CD8-positive, alpha-beta memory T cell (primary cell): ENCODE measurements around the gene TTC28. TPM values are rescaled to one million over a fixed set of nuclear protein-coding genes. Genes with fewer than 3 reads are reported as not detected.

Experiments used
- CTCF ChIA-PET: fragments of 350-600 bp; sonication (Branson Sonifier 250); formaldehyde crosslinking; loops from one replicate; lab custom pipeline; 2021; ENCODE audit warnings: antibody characterized with exemption; lab: Charles Lee
- POLR2A ChIA-PET: fragments of 350-600 bp; sonication (Branson Sonifier 250); formaldehyde crosslinking; loops from one replicate; lab custom pipeline; 2021; ENCODE audit warnings: antibody characterized with exemption; lab: Charles Lee
- DNase-seq, 5 donors: peaks; one replicate each; pipeline versions ENCODE4 v3.0.0 to v3.0.0-alpha.2; 2020 to 2022; ENCODE audit warnings: mixed read lengths in 1 of 5
- H3K27ac ChIP-seq: one replicate; pipeline ENCODE4 v1.7.0; 2013; ENCODE audit warnings: low read depth, mild to moderate bottlenecking, low read length, moderate library complexity
- H3K27me3 ChIP-seq: 2 replicates; pipeline ENCODE4 v1.7.0; 2013; ENCODE audit warnings: low read length, mild to moderate bottlenecking; ENCODE audit not compliant: insufficient read depth, poor library complexity, severe bottlenecking
- H3K36me3 ChIP-seq: 2 replicates; pipeline ENCODE4 v1.7.0; 2013; ENCODE audit warnings: mild to moderate bottlenecking, low read length, moderate library complexity; ENCODE audit not compliant: insufficient read depth
- H3K4me1 ChIP-seq: 2 replicates; pipeline ENCODE4 v1.7.0; 2013; ENCODE audit warnings: mild to moderate bottlenecking, low read length, moderate library complexity; ENCODE audit not compliant: insufficient read depth
- H3K4me3 ChIP-seq: 2 replicates; pipeline ENCODE4 v1.7.0; 2013; ENCODE audit warnings: mild to moderate bottlenecking, low read length
- H3K9me3 ChIP-seq: 2 replicates; pipeline ENCODE4 v1.7.0; 2013; ENCODE audit warnings: mild to moderate bottlenecking, low read length
- H3K27ac Mint-ChIP-seq, 8 donors: one replicate each; pipeline ENCODE4 v1.8.0; 2020 to 2021; ENCODE audit warnings: mixed read lengths in 8 of 8, mild to moderate bottlenecking in 6 of 8, inconsistent platforms in 3 of 8, moderate library complexity in 3 of 8
- H3K27me3 Mint-ChIP-seq, 2 donors: one replicate each; pipeline ENCODE4 v1.8.0; 2020 to 2021; ENCODE audit warnings: mixed read lengths in 2 of 2, mild to moderate bottlenecking in 1 of 2, moderate library complexity in 1 of 2
- H3K36me3 Mint-ChIP-seq, 3 donors: one replicate each; pipeline ENCODE4 v1.8.0; 2020 to 2021; ENCODE audit warnings: mixed read lengths in 3 of 3, inconsistent platforms in 1 of 3, mild to moderate bottlenecking in 1 of 3
- H3K4me1 Mint-ChIP-seq, 3 donors: one replicate each; pipeline ENCODE4 v1.8.0; 2020 to 2021; ENCODE audit warnings: mixed read lengths in 3 of 3, inconsistent platforms in 1 of 3, mild to moderate bottlenecking in 1 of 3
- H3K4me3 Mint-ChIP-seq, 7 donors: one replicate each; pipeline ENCODE4 v1.8.0; 2020 to 2021; ENCODE audit warnings: mixed read lengths in 7 of 7, mild to moderate bottlenecking in 6 of 7, moderate library complexity in 4 of 7, inconsistent platforms in 2 of 7
- H3K9me3 Mint-ChIP-seq, 5 donors: one replicate each; pipeline ENCODE4 v1.8.0; 2020 to 2022; ENCODE audit warnings: mixed read lengths in 5 of 5, mild to moderate bottlenecking in 3 of 5, moderate library complexity in 2 of 5, inconsistent platforms in 1 of 5
- polyA plus RNA-seq: library from polyadenylated mRNA; unstranded; fragments of 300-500 nt; fragmentation: Illumina TruSeq; gene quantifications from one replicate; pipeline ENCODE4 v1.2.3, GENCODE V29; 2021
- total RNA-seq, 2 experiments: library from RNA; stranded (reverse); gene quantifications; one replicate each; pipeline ENCODE4 v1.2.3, GENCODE V29; 2021

Gene TTC28
- total and polyA plus RNA-seq, 3 experiments from 2014 or later = 0.24 to 0.60 (median 0.51) TPM

GRCh38 chr22:28711820-28712777, 32.5 kb upstream of the TTC28 start:
- Histone ChIP-seq H3K4me3 (no peak overlapping the region), H3K36me3 (no peaks in the 10 kb centered on the region), H3K9me3 (no peaks in the 10 kb centered on the region), H3K27ac (no peak overlapping the region), H3K4me1 (no peaks in the 10 kb centered on the region), H3K27me3 (no peaks in the 10 kb centered on the region)
- no peak for DNase-seq
- ChIA-PET CTCF (no interaction called here), POLR2A (no interaction called here)
- no peaks in the 10 kb centered on the region for H3K9me3 Mint-ChIP-seq
- peaks cover 5 to 6% (median 5%) of the 10 kb centered on the region in 3 donors for H3K36me3 Mint-ChIP-seq
- no peak overlapping the region for H3K27ac Mint-ChIP-seq
- no peaks in the 10 kb centered on the region for H3K27me3 Mint-ChIP-seq
- H3K4me1 Mint-ChIP-seq = peaks cover 5 to 11% (median 9%) of the 10 kb centered on the region in 3 donors
- no peak overlapping the region for H3K4me3 Mint-ChIP-seq

- no peak for DNase-seq
- Histone ChIP-seq H3K4me3 (no peak overlapping the region), H3K27me3 (no peaks in the 10 kb centered on the region), H3K27ac (no peak overlapping the region), H3K9me3 (no peaks in the 10 kb centered on the region), H3K36me3 (no peaks in the 10 kb centered on the region), H3K4me1 (no peaks in the 10 kb centered on the region)
- ChIA-PET POLR2A (no interaction called here), CTCF (no interaction called here)
- H3K36me3 Mint-ChIP-seq = peaks cover 3 to 9% (median 7%) of the 10 kb centered on the region in 3 donors
- H3K27ac Mint-ChIP-seq = no peak overlapping the region
- H3K4me1 Mint-ChIP-seq = peaks cover 5 to 11% (median 9%) of the 10 kb centered on the region in 3 donors
- no peak overlapping the region for H3K4me3 Mint-ChIP-seq
- H3K27me3 Mint-ChIP-seq = no peaks in the 10 kb centered on the region
- no peaks in the 10 kb centered on the region for H3K9me3 Mint-ChIP-seq
Observed at GRCh38 chr22:28711341-28711740, 31.7 kb upstream of the TTC28 start.

- no peaks in the 10 kb centered on the region for H3K9me3 ChIP-seq
- Mint-ChIP-seq H3K4me1 (peaks cover 5 to 11% (median 9%) of the 10 kb centered on the region in 3 donors), H3K4me3 (no peak overlapping the region), H3K27ac (no peak overlapping the region), H3K36me3 (peaks cover 3 to 9% (median 7%) of the 10 kb centered on the region in 3 donors), H3K27me3 (peaks cover 0 to 1% of the 10 kb centered on the region in 2 donors), H3K9me3 (no peaks in the 10 kb centered on the region)
- CTCF ChIA-PET = no interaction called here
- no peaks in the 10 kb centered on the region for H3K27me3 ChIP-seq
- H3K4me3 ChIP-seq = no peak overlapping the region
- H3K36me3 ChIP-seq = no peaks in the 10 kb centered on the region
- no peaks in the 10 kb centered on the region for H3K4me1 ChIP-seq
- no peak overlapping the region for H3K27ac ChIP-seq
- DNase-seq = no peak
- POLR2A ChIA-PET = no interaction called here
Observed at GRCh38 chr22:28710576-28711191, 31.0 kb upstream of the TTC28 start.

- H3K36me3 Mint-ChIP-seq = peaks cover 3 to 9% (median 7%) of the 10 kb centered on the region in 3 donors
- Histone ChIP-seq H3K27me3 (no peaks in the 10 kb centered on the region), H3K27ac (no peak overlapping the region), H3K9me3 (no peaks in the 10 kb centered on the region), H3K4me1 (no peaks in the 10 kb centered on the region), H3K4me3 (no peak overlapping the region), H3K36me3 (no peaks in the 10 kb centered on the region)
- no peaks in the 10 kb centered on the region for H3K9me3 Mint-ChIP-seq
- CTCF ChIA-PET = no interaction called here
- no peak overlapping the region for H3K4me3 Mint-ChIP-seq
- H3K27ac Mint-ChIP-seq = no peak overlapping the region
- peaks cover 5 to 11% (median 9%) of the 10 kb centered on the region in 3 donors for H3K4me1 Mint-ChIP-seq
- POLR2A ChIA-PET = no interaction called here
- peaks cover 0 to 1% of the 10 kb centered on the region in 2 donors for H3K27me3 Mint-ChIP-seq
- DNase-seq = no peak
Observed at GRCh38 chr22:28710107-28710506, 30.5 kb upstream of the TTC28 start.

- H3K4me1 Mint-ChIP-seq = no peaks in the 10 kb centered on the region
- H3K4me3 ChIP-seq = no peak overlapping the region
Observed at GRCh38 chr22:28706845-28707244, 27.2 kb upstream of the TTC28 start.

GRCh38 chr22:28703436-28703835, 23.8 kb upstream of the TTC28 start:
- Mint-ChIP-seq H3K9me3 (no peaks in the 10 kb centered on the region), H3K27ac (no peak overlapping the region), H3K27me3 (peaks cover 0 to 1% of the 10 kb centered on the region in 2 donors), H3K4me3 (no peak overlapping the region), H3K4me1 (no peaks in the 10 kb centered on the region), H3K36me3 (peaks cover 0 to 11% (median 7%) of the 10 kb centered on the region in 3 donors)
- Histone ChIP-seq H3K9me3 (no peaks in the 10 kb centered on the region), H3K36me3 (no peaks in the 10 kb centered on the region), H3K4me1 (no peaks in the 10 kb centered on the region), H3K27me3 (no peaks in the 10 kb centered on the region), H3K27ac (no peak overlapping the region), H3K4me3 (no peak overlapping the region)
- ChIA-PET POLR2A (no interaction called here), CTCF (no interaction called here)
- no peak for DNase-seq

More at GRCh38 chr22:28706845-28707244, 27.2 kb upstream of the TTC28 start:
- no peak overlapping the region for H3K27ac ChIP-seq
- H3K36me3 ChIP-seq = no peaks in the 10 kb centered on the region
- no peak for DNase-seq
- H3K9me3 Mint-ChIP-seq = no peaks in the 10 kb centered on the region
- no peak overlapping the region for H3K4me3 Mint-ChIP-seq
- peaks cover 3 to 13% (median 7%) of the 10 kb centered on the region in 3 donors for H3K36me3 Mint-ChIP-seq
- no peaks in the 10 kb centered on the region for H3K9me3 ChIP-seq
- H3K27me3 Mint-ChIP-seq = peaks cover 0 to 1% of the 10 kb centered on the region in 2 donors
- H3K4me1 ChIP-seq = no peaks in the 10 kb centered on the region
- H3K27ac Mint-ChIP-seq = no peak overlapping the region
- ChIA-PET CTCF (no interaction called here), POLR2A (no interaction called here)
- no peaks in the 10 kb centered on the region for H3K27me3 ChIP-seq

- Histone ChIP-seq H3K36me3 (no peaks in the 10 kb centered on the region), H3K27me3 (no peaks in the 10 kb centered on the region), H3K27ac (no peak overlapping the region), H3K9me3 (no peaks in the 10 kb centered on the region), H3K4me1 (no peaks in the 10 kb centered on the region), H3K4me3 (no peak overlapping the region)
- H3K9me3 Mint-ChIP-seq = no peaks in the 10 kb centered on the region
- CTCF ChIA-PET = no interaction called here
- peaks cover 0 to 8% (median 7%) of the 10 kb centered on the region in 3 donors for H3K36me3 Mint-ChIP-seq
- H3K4me3 Mint-ChIP-seq = no peak overlapping the region
- POLR2A ChIA-PET = no interaction called here
- DNase-seq = no peak
- H3K4me1 Mint-ChIP-seq = no peaks in the 10 kb centered on the region
- H3K27ac Mint-ChIP-seq = no peak overlapping the region
- H3K27me3 Mint-ChIP-seq = peaks cover 0 to 1% of the 10 kb centered on the region in 2 donors
Observed at GRCh38 chr22:28702891-28703290, 23.3 kb upstream of the TTC28 start.
